Activated T-helper 1 cell treated with Interleukin-2 at 50 U/mL for 16 hours (primary cell): ENCODE measurements around the gene ZNF618.
"Not testable (repeated sequence)": the region's sequence is repeated elsewhere in the genome, so short reads cannot be mapped to it uniquely, and the experiment has no call there.

ENCODE experiments used
- DNase-seq: peaks from one replicate; pipeline ENCODE4 v3.0.0-alpha.2; 2020; ENCODE audit warnings: low read depth

ZNF618 gene

GRCh38 chr9:114026335-114026734, 150.2 kb downstream of the ZNF618 start:
- no peak for DNase-seq

GRCh38 chr9:114027159-114027862, 151.2 kb downstream of the ZNF618 start:
- no peak for DNase-seq

- DNase-seq, result no peak
These were observed 151.9 kb downstream of the ZNF618 start for GRCh38 chr9:114027863-114028465.

DNA sequence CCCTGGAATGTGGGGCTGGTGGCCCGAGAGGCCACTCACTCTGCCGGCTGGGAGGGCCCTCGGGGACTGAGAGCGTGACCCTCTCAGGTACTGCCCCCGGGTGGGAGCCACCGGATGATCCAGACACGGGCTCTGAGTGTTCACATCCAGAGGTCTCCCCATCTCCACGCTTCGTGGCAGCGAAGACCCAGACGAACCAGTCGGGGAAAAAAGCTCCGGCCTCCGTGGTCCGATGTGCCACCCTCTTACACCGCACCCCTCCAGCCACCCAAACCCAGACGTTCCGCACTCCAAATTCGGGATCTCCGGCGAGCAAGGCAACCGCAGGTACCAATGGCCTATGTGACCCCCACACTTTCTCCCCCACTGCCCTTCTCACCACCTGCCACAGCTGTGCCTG, 152.5 kb downstream of the ZNF618 start:
- DNase-seq, result no peak

DNA sequence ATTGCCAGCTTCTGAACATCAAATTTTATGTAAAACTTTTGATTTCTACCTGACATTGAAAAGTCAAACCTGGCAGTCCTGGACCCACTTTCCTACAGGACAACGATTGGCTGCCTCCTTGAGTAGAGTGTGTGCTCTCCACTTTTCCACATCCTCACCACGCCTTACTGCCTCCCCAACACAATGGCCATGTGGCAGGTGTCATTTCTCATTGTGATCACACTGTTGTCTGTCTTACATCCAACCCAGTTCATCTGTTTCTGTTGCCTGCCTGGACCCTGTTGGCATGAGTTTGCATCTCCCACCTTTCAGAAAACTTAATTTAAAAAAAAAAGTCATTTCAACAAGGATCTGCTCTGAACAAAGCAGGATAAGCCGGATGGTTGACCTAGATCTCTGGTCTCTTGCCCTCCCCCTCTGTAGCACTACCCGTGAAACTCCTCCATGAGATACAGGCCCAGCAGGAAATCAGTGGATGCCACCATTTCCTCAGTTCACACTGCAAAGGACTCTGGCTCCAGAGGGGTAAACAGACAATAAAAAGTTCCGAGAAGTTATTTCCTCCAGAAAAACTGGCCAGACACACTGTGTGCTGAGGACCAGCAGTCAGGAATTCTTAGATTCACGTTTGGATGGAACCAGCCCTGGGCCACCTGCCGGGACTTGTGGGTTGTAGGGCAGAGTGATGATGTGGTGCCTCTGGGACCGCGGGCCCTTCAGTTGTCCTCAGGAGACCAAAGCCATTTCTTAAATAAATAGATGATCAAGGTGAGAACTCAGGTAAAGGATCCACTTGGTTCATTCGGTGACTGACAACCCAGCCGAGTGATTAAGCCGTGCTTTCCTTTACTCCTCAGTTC, 153.4 kb downstream of the ZNF618 start:
- no peak for DNase-seq

- no peak for DNase-seq
These were observed 154.3 kb downstream of the ZNF618 start for GRCh38 chr9:114030364-114030763.

- no peak for DNase-seq
These were observed 155.0 kb downstream of the ZNF618 start for GRCh38 chr9:114031037-114031630.

DNA sequence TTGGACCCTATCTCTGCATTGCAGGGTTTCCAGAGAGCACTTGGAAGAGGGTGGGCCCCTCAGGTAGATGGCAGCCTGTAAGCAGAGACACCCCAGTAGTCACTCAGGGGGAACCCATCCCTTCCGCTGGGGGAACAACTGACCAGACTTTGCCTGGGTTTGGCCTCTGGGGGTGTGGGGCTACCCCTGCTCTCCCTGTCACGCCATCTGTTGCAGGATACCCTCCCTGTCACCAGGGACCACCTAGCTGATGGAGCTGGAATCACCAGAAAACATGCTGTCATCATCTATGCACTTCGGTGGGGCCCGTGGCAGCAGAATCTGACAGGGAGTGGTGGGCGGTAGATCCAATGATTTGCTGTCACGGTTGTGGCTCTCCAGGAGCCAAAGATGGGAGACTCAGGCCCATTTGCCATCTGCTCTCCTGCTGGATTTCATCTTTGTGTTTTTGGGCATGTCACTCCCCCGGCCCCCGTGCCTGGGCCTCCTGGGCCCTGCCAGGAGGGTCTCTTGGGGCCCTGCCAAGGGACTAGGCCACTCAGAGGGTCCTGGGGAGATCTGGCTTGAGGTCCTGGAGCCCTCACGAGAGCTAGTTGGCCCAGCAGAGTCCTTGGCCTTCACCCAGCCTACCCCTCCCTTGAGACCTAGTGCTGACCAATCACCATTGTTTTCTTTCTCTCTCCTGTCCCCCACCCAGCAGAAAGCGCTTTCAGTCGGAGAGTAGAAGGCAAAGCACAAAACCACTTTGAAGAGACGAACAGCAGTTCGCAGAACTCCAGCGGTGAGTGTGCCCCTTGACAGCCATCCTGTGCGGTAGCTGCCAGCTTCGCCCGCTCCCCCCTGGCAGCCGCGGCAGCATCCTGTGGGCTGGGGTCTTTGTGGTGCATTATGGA, 156.1 kb downstream of the ZNF618 start:
- no peak for DNase-seq

GRCh38 chr9:114033397-114034103, 157.4 kb downstream of the ZNF618 start:
- no peak for DNase-seq

GRCh38 chr9:114034196-114034595, 158.1 kb downstream of the ZNF618 start:
- DNase-seq, result no peak

- no peak for DNase-seq
These were observed 158.6 kb downstream of the ZNF618 start for GRCh38 chr9:114034661-114035062.

DNA sequence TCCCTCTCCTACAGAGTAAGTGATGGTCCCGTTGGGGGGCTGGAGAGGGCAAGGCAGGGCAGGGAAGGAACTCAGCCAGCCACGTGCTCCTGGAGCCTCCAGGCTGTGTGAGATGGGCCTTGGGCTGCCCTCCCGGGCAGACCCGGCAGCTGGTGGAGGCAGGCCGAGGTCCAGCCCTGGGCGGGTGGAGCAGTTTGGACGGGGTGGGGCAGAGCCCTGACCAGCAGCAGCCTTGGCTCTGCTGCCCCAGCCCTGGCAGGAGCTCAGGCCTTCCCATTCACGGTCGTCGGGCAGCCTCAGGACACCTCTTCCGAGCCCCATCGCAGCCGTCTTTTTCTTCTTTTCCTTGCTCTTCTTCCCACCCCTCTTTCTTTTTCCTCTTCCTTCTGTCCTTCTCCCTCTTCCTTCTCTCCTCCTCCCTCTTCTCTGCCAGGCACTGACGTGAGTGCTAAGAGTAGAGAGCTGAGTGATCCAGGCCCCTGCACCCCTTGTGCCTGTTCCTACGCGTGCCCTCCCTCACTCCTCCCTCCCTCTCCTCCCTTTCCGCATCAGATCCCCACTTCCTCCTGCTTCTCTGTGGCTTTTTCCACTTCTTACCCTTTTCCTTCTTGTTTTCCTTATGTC, 159.2 kb downstream of the ZNF618 start:
- no peak for DNase-seq

DNA sequence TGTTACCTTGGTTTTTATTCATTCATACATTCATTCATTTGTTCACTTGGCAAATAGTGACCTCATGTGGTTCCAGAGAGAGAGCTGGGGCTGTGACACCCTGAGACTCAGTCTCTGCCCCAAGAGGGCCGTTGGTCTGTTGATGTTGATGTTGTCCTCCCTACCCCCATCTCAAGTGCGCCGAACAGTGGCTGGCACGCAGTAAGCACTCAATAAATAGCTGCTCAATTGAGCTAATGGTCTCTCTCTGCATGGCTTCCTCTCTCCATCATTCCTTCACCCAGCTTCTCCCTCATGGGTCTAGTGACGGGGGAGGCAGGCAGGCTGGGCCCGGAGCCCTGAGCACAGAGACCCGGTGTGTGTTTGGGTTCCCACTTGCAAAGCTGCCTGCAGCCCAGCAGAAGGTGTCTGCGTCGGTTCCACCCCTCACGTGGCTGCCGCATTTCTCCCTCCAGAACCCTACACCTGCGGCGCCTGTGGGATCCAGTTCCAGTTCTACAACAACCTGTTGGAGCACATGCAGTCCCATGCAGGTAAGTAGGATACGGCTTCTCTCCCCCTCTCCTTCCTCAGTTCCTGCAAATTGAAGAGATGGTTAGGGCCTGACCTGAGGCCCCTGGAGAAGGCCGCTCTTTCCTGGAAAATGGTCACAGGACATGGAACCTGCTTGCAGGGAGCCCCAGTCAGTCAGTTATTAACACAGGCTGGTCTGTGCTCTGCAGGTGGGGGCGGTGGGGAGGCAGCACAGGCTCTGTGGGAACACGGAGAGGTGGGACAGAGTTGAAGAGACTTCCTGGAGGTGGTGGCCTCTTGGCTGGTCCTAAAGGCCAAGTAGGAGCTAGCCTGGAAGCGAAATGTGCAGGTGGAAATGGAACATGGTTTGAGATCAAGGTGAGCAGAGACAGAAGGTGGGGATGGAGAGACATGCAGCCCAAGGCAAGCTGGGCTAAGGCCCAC, 160.0 kb downstream of the ZNF618 start:
- no peak for DNase-seq

GRCh38 chr9:114037249-114037648, 161.1 kb downstream of the ZNF618 start:
- no peak for DNase-seq

DNA sequence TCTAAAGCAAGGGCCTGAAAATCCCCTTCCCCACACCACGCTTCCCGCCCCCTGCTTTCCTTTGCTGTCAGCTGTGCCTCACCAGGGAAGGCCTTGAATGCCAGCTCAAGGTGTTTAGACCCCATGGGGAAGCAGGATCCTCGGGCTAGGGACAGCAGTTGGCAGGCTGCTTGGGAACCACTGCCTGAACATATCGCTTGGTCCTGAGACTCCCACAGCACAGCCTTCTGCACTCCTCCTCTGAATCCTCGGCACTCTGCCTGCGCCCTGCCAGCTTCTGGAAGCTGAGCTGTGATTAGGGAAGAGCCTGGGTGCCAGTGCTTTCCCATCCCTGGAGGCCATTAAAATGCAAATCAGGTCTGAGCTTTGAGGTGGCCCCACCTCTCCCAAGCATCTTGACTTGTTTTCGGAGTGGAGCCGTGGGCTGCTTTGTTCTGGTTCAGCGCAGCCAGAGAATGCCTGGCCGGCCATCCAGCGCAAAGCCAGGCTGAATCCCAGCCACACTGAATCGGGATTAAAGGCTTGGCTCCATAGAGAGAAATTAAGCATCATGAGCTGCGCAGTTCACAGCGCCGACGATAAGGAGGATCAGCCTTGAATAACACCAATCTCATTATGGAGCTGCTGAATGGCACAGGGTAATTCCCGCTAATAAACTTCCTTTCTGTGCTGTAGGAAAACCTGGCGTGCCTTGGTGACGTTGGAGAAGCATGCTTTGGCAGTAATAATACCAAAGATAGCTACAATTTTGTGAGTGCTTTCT, 162.0 kb downstream of the ZNF618 start:
- DNase-seq, result no peak

DNA sequence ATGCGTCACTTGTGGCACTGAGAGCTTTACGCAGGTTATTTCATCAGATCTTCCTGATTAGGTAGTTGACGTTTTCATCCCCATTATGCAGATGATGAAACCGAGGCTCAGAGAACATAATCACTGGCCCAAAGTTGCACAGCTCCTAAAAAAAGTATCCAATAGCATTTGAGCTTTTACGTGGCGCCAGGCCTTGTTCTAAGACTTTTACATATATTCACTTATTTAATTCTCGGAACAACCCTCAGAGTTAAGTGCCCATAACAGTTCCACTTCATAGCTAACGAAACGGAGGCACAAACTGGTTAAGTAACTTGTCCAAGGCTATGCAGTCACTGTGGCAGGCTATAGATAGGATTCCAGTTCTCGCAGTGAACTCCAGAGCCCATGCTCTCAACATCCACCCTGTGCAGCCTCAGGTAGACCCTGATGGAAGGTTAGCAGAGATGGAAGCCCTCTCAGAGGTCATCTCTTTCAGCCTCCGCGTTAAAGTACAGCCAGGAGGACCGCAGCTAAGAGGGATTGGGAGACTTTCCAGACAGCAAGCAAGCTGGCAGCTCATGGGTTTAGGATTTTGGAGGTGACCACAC, 162.7 kb downstream of the ZNF618 start:
- DNase-seq, result no peak

DNA sequence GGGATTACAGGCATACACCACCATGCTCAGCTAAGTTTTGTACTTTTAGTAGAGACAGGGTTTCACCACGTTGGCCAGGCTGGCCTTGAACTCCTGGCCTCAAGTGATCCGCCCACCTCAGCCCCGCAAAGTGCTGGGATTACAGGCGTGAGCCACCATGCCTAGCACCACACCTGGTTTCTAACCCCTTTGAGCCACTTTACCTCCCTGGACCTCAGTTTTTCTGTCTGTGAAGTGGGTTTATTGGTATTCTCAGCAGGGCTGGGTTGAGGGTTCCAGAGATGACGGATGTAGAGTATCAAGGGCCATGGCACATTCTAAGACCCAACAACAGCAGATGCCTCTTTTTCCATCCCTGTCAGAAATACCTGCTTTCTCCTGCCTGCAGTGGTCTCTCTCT, 163.4 kb downstream of the ZNF618 start:
- no peak for DNase-seq

DNA sequence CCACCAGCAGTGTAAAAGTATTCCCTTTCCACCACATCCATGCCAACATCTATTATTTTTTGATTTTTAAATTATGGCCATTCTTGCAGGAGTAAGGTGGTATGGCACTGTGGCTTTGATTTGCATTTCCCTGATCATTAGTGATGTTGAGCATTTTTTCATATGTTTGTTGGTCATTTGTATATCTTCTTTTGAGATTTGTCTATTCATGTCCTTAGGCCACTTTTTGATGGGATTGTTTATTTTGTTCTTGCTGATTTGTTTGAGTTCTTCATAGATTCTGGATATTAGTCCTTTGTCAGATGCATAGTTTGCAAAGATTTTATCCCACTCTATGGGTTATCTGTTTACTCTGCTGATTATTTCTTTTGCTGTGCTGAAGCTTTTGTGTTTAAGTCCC, 167.6 kb downstream of the ZNF618 start:
- DNase-seq, result not testable (repeated sequence)
